ENCODE data around the gene ALDH1L2. TPM values are rescaled to one million over a fixed set of nuclear protein-coding genes. Genes with fewer than 3 reads are reported as not detected.

ALDH1L2 gene
- total RNA-seq, 4 donors from 2014 or later: 2.1 to 9.1 (median 4.3) TPM

DNA sequence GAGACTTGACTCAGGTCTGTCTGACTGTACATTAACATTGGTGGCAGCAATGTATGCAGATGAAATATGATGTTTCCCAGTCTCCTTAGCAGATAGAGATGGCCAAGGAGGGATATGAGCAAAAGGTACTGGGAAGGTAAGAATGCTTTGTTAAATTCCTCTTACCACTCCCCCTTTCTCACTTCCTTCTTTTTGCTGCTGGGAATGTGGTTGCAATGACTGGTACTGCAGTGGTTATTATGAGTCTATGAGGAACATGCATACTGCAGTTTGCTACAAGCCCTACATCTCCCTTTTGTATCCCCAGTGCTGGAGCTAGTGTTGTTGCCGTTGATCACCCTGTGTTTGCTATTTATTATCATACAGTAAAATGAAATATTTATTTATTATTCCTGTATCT, 35.9 kb downstream of the ALDH1L2 start:
- Histone ChIP-seq H3K27ac (no peak overlapping the region), H3K4me1 (peaks cover 0 to 4% of the 10 kb centered on the region in 2 donors), H3K9me3 (no peaks in the 10 kb centered on the region), H3K27me3 (no peaks in the 10 kb centered on the region), H3K36me3 (no peaks in the 10 kb centered on the region), H3K4me3 (replicated peaks in 1 of 3) (no peak overlapping the region)
- intact Hi-C loops (cut with DNase I): no loop called here
- TF ChIP-seq POLR2A (IDR thresholded peaks at IDR 0.05): no peak
- TF ChIP-seq, protein P1, sequence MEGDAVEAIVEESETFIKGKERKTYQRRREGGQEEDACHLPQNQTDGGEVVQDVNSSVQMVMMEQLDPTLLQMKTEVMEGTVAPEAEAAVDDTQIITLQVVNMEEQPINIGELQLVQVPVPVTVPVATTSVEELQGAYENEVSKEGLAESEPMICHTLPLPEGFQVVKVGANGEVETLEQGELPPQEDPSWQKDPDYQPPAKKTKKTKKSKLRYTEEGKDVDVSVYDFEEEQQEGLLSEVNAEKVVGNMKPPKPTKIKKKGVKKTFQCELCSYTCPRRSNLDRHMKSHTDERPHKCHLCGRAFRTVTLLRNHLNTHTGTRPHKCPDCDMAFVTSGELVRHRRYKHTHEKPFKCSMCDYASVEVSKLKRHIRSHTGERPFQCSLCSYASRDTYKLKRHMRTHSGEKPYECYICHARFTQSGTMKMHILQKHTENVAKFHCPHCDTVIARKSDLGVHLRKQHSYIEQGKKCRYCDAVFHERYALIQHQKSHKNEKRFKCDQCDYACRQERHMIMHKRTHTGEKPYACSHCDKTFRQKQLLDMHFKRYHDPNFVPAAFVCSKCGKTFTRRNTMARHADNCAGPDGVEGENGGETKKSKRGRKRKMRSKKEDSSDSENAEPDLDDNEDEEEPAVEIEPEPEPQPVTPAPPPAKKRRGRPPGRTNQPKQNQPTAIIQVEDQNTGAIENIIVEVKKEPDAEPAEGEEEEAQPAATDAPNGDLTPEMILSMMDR (IDR thresholded peaks at IDR 0.05): no peak
- no peak for DNase-seq
- WGBS, 2 donors: 92 to 95% methylated on average over 1 of the region's 1 CpG

DNA sequence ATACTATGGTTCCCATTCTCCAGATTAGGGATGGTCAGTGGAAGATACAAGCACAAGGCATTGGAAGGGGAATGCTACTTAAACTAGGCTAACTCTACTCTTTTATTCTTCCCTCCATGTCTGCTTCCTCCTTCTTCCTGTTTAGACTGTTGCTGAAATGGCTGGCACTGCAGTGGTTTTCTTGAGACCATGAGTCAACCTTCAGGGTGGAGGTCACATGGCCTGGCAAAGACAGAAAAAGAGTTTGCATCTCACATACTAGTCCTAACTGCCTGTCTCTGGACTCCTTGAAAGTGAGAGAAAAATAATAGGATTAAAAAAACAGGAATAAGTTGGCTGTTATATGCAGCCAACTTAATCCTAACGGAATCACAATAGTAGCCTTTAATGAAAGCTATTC, 37.0 kb downstream of the ALDH1L2 start:
- 89 to 96% methylated on average over 1 of the region's 1 CpG for WGBS, 2 donors
- peaks cover 0 to 4% of the 10 kb centered on the region in 2 donors for H3K4me1 ChIP-seq
- H3K9me3 ChIP-seq: no peaks in the 10 kb centered on the region
- no peak for DNase-seq
- no peak overlapping the region for H3K27ac ChIP-seq
- TF ChIP-seq, protein P1 (IDR thresholded peaks at IDR 0.05): no peak
- TF ChIP-seq POLR2A (IDR thresholded peaks at IDR 0.05): no peak
- H3K36me3 ChIP-seq: no peaks in the 10 kb centered on the region
- no peak overlapping the region for H3K4me3 ChIP-seq (replicated peaks in 1 of 3)
- H3K27me3 ChIP-seq: no peaks in the 10 kb centered on the region
- intact Hi-C loops (cut with DNase I): no loop called here

DNA sequence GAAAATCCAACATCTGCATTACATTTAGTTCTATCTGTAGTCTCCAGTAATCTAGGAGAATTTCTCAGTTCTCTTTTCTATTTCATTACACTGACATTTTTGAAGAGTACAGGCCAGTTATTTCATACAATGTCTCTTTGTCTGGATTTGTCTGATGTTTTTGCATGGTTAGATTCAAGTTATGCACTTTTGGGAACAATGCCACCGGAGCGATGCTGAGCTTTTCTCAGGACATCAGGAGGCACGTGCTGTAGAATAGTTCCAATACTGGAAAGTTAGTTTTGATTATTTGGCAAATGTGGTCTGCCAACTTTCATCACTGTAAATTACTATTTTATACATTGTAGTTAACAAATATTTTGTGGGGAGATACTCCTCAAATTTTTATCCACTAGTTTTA, 43.1 kb downstream of the ALDH1L2 start:
- peak; percentile 80 to 87 for DNase-seq
- Histone ChIP-seq H3K9me3 (no peaks in the 10 kb centered on the region), H3K4me1 (peaks cover 23% of the 10 kb centered on the region in 2 donors), H3K4me3 (replicated peaks in 1 of 3) (no peak overlapping the region), H3K36me3 (no peaks in the 10 kb centered on the region), H3K27me3 (no peaks in the 10 kb centered on the region), H3K27ac (peak overlapping the region; percentile 61 to 81 (median 69))
- TF ChIP-seq, protein P1 (IDR thresholded peaks at IDR 0.05): no peak
- TF ChIP-seq POLR2A (IDR thresholded peaks at IDR 0.05): no peak
- WGBS, 2 donors: 13 to 26% methylated on average over 3 of the region's 3 CpGs
- intact Hi-C loops (cut with DNase I): no loop called here

DNA sequence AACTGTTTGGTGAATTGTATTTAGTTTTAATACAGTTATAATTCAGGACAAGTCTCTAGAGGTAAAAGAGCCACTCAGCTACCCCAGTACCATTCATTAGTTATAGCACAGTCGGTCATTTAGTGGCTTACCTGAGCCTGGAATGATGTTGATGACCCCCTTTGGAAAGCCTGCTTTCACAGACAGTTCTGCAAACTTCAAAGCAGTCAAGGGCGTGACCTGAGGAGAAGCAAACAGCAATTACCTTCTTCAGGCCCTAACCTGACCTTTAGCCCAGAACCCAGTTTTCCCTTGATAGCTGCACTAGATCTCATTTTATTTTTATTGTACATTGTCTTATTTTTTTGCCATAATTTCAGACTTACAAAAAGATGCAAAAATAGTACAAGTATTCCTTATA, 43.8 kb downstream of the ALDH1L2 start:
- Histone ChIP-seq H3K9me3 (no peaks in the 10 kb centered on the region), H3K4me1 (peaks cover 23% of the 10 kb centered on the region in 2 donors), H3K4me3 (replicated peaks in 1 of 3) (no peak overlapping the region), H3K27me3 (no peaks in the 10 kb centered on the region), H3K27ac (peak overlapping the region; percentile 41 to 81 (median 69)), H3K36me3 (no peaks in the 10 kb centered on the region)
- intact Hi-C loops (cut with DNase I): no loop called here
- WGBS, 2 donors: 42 to 48% methylated on average over 2 of the region's 2 CpGs
- no peak for TF ChIP-seq POLR2A (IDR thresholded peaks at IDR 0.05)
- TF ChIP-seq, protein P1 (IDR thresholded peaks at IDR 0.05): no peak
- no peak for DNase-seq

DNA sequence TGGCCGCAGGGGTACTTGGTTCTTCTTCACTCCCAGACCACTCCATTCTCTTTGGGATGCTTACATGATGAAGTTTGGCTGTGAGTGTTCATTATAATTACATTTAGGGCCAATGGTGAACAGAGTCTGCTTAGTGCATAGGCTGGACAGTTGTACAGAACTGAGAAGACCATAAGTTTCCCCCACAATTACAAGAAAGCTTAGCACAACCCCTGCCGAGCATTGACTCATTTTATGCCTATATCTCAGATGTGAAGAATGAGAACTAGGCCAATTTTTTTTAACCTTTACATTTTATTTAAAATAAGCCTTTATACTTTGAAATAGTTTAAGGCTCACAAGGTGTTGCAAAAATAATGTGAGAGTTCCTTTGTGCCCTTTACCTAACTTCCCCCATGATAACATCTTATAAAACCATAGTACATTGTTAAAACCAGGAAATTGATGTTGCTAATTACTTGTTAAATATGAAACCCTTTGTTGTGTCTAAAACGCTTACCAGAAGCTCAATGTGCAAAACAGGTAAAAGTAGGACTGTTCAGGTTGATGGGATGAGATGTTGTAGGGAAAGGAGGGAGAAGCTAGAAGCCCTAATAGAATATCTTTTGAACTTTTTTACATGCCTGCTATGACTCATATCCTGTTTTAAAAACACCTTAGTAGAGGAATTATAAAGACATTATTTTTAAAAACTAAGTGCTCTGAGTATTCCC, 47.2 kb downstream of the ALDH1L2 start:
- intact Hi-C loops (cut with DNase I): no loop called here
- H3K27ac ChIP-seq: peak overlapping the region in 1 of 3 donors; percentile 26
- 75 to 83% methylated on average over 3 of the region's 3 CpGs for WGBS, 2 donors
- no peak overlapping the region for H3K4me3 ChIP-seq (replicated peaks in 1 of 3)
- TF ChIP-seq, protein P1 (IDR thresholded peaks at IDR 0.05): no peak
- no peak for TF ChIP-seq POLR2A (IDR thresholded peaks at IDR 0.05)
- peaks cover 23% of the 10 kb centered on the region in 2 donors for H3K4me1 ChIP-seq
- no peaks in the 10 kb centered on the region for H3K36me3 ChIP-seq
- no peak for DNase-seq
- no peaks in the 10 kb centered on the region for H3K27me3 ChIP-seq
- no peaks in the 10 kb centered on the region for H3K9me3 ChIP-seq

Measured in thyroid gland (tissue), 4 donors.